H1 (cell line): ENCODE data around the gene SERPING1. TPM values are rescaled to one million over a fixed set of nuclear protein-coding genes. Genes with fewer than 3 reads are reported as not detected.

ENCODE experiments used
- CTCF ChIA-PET: fragments of 300-600 bp; sonication (Branson Sonifier 250); formaldehyde crosslinking; loops from one replicate; lab custom pipeline; 2021; ENCODE audit not compliant: partially characterized antibody; lab: Charles Lee
- POLR2A ChIA-PET: fragments of 300-600 bp; sonication (Branson Sonifier 250); formaldehyde crosslinking; loops from one replicate; lab custom pipeline; 2021; ENCODE audit warnings: inconsistent platforms; ENCODE audit not compliant: partially characterized antibody; lab: Charles Lee
- DNase-seq, 2 experiments: peaks; one replicate each; pipeline versions ENCODE4 v3.0.0 to v3.0.0-alpha.2; 2010 to 2022; ENCODE audit warnings: low spot score in 2 of 2, low read depth in 1 of 2, mixed read lengths in 1 of 2
- FAIRE-seq: peaks from 2 replicates; lab custom pipeline; 2011; peaks lifted over from hg19 to GRCh38; lab: Jason Lieb, UNC
- H2AFZ ChIP-seq: 2 replicates; pipeline ENCODE4 v1.8.1; 2012; ENCODE audit warnings: low read length, inconsistent platforms
- H2AK5ac ChIP-seq: 2 replicates; pipeline ENCODE4 v1.6.1; 2013; ENCODE audit warnings: low read depth, low read length
- H2BK120ac ChIP-seq: replicated peaks from 2 replicates; pipeline ENCODE3; 2013; ENCODE audit warnings: low read depth, low read length, inconsistent platforms
- H2BK12ac ChIP-seq: 2 replicates; pipeline ENCODE4 v1.6.1; 2013; ENCODE audit warnings: low read depth, low read length
- H2BK15ac ChIP-seq: 2 replicates; pipeline ENCODE4 v1.6.1; 2013; ENCODE audit warnings: low read length
- H2BK20ac ChIP-seq: 2 replicates; pipeline ENCODE4 v1.6.1; 2013; ENCODE audit warnings: low read length
- H2BK5ac ChIP-seq: 2 replicates; pipeline ENCODE4 v1.6.1; 2013; ENCODE audit warnings: low read depth, low read length
- H3K14ac ChIP-seq: 2 replicates; pipeline ENCODE4 v1.6.1; 2013; ENCODE audit warnings: inconsistent platforms; ENCODE audit not compliant: insufficient read length
- H3K18ac ChIP-seq: 2 replicates; pipeline ENCODE4 v1.6.1; 2013; ENCODE audit warnings: low read length; ENCODE audit errors: extremely low read depth
- H3K23ac ChIP-seq: 2 replicates; pipeline ENCODE4 v1.6.1; 2013; ENCODE audit warnings: inconsistent platforms; ENCODE audit not compliant: insufficient read length
- H3K23me2 ChIP-seq: 2 replicates; pipeline ENCODE4 v1.6.1; 2013; ENCODE audit warnings: low read depth, low read length
- H3K27ac ChIP-seq: 2 replicates; pipeline ENCODE4 v1.6.1; 2011; ENCODE audit warnings: low read depth, low read length, inconsistent platforms
- H3K27me3 ChIP-seq, 4 experiments: replicated peaks in 1 of 4; 1 replicate in 1 of 4; 2 replicates in 3 of 4; pipeline versions ENCODE4 v1.6.1 to v1.8.1; 2011 to 2013; ENCODE audit warnings: low read length in 3 of 4, mild to moderate bottlenecking in 3 of 4, inconsistent platforms in 2 of 4, mixed read lengths in 2 of 4, moderate library complexity in 1 of 4; ENCODE audit not compliant: control insufficient read depth in 3 of 4, insufficient read depth in 3 of 4; ENCODE audit errors: extremely low read depth in 1 of 4
- H3K36me3 ChIP-seq, 4 experiments: 2 replicates each; pipeline versions ENCODE4 v1.6.1 to v1.8.1; 2011 to 2013; ENCODE audit warnings: mild to moderate bottlenecking in 4 of 4, low read length in 3 of 4, moderate library complexity in 2 of 4, control low read depth in 1 of 4, inconsistent platforms in 1 of 4; ENCODE audit not compliant: insufficient read depth in 4 of 4, control insufficient read depth in 2 of 4
- H3K4ac ChIP-seq: replicated peaks from 2 replicates; pipeline ENCODE3; 2013; ENCODE audit warnings: low read length, low read depth, mixed read lengths, inconsistent platforms; ENCODE audit not compliant: insufficient read length
- H3K4me1 ChIP-seq, 4 experiments: replicated peaks in 1 of 4; 1 replicate in 1 of 4; 2 replicates in 3 of 4; pipeline versions ENCODE4 v1.6.1 to v1.8.1; 2011 to 2013; ENCODE audit warnings: low read length in 3 of 4, inconsistent platforms in 2 of 4, mixed read lengths in 1 of 4; ENCODE audit not compliant: insufficient read depth in 4 of 4, control insufficient read depth in 3 of 4
- H3K4me2 ChIP-seq, 2 experiments: 2 replicates each; pipeline versions ENCODE4 v1.6.1 to v1.8.1; 2011 to 2013; ENCODE audit warnings: low read depth in 2 of 2, low read length in 2 of 2, control low read depth in 1 of 2, inconsistent platforms in 1 of 2, mild to moderate bottlenecking in 1 of 2; ENCODE audit not compliant: insufficient read depth in 1 of 2
- H3K4me3 ChIP-seq, 4 experiments: fragments of 200-600, 300-600 bp in 1 of 4; sonication (generic), shearing (Covaris generic), sonication (Bioruptor Twin) in 1 of 4; 2 replicates each; pipeline versions ENCODE4 v1.5.1 to v1.8.1; 2011 to 2016; ENCODE audit warnings: low read length in 4 of 4, low read depth in 3 of 4, control low read depth in 2 of 4, inconsistent platforms in 2 of 4, mild to moderate bottlenecking in 2 of 4, mixed read lengths in 1 of 4, moderate library complexity in 1 of 4; ENCODE audit not compliant: insufficient read depth in 2 of 4; ENCODE audit errors: extremely low read depth in 1 of 4
- H3K56ac ChIP-seq: replicated peaks from 2 replicates; pipeline ENCODE3; 2013; ENCODE audit warnings: low read depth, mild to moderate bottlenecking, mixed read lengths, low read length, inconsistent platforms; ENCODE audit not compliant: insufficient read length
- H3K79me1 ChIP-seq: 2 replicates; pipeline ENCODE4 v1.6.1; 2013; ENCODE audit warnings: low read depth, low read length, control low read depth
- H3K79me2 ChIP-seq, 2 experiments: 2 replicates each; pipeline versions ENCODE4 v1.6.1 to v1.8.1; 2012 to 2013; ENCODE audit warnings: low read length in 2 of 2, mild to moderate bottlenecking in 2 of 2, inconsistent platforms in 1 of 2; ENCODE audit not compliant: insufficient read depth in 2 of 2, control insufficient read depth in 1 of 2
- H3K9ac ChIP-seq, 4 experiments: replicated peaks in 1 of 4; 1 replicate in 1 of 4; 2 replicates in 3 of 4; pipeline versions ENCODE4 v1.6.1 to v1.8.1; 2011 to 2013; ENCODE audit warnings: low read depth in 3 of 4, low read length in 3 of 4, control low read depth in 2 of 4, mild to moderate bottlenecking in 2 of 4, moderate library complexity in 2 of 4, inconsistent platforms in 1 of 4; ENCODE audit errors: extremely low read depth in 1 of 4
- H3K9me3 ChIP-seq, 2 experiments: 2 replicates each; pipeline versions ENCODE4 v1.6.1 to v1.8.1; 2012 to 2013; ENCODE audit warnings: mild to moderate bottlenecking in 2 of 2, moderate library complexity in 2 of 2, control low read depth in 1 of 2, inconsistent platforms in 1 of 2, low read depth in 1 of 2, low read length in 1 of 2, mixed read lengths in 1 of 2; ENCODE audit not compliant: insufficient read depth in 2 of 2
- H4K20me1 ChIP-seq, 2 experiments: replicated peaks in 1 of 2; 2 replicates each; pipeline versions ENCODE3 to v1.8.1; 2011 to 2013; ENCODE audit warnings: inconsistent platforms in 2 of 2, low read length in 2 of 2, mild to moderate bottlenecking in 1 of 2; ENCODE audit not compliant: insufficient read depth in 2 of 2, control insufficient read depth in 1 of 2
- H4K5ac ChIP-seq: 2 replicates; pipeline ENCODE4 v1.6.1; 2013; ENCODE audit warnings: low read length, low read depth, mixed read lengths, inconsistent platforms; ENCODE audit not compliant: insufficient read length
- H4K8ac ChIP-seq: 2 replicates; pipeline ENCODE4 v1.8.0; 2013; ENCODE audit warnings: mild to moderate bottlenecking, moderate library complexity, low read length, inconsistent platforms; ENCODE audit not compliant: insufficient read depth; ENCODE audit errors: extremely low read depth
- H4K91ac ChIP-seq: replicated peaks from 2 replicates; pipeline ENCODE3; 2013; ENCODE audit warnings: low read length, mixed read lengths, inconsistent platforms; ENCODE audit not compliant: insufficient read length
- MAFK ChIP-seq: IDR thresholded peaks from 2 replicates; pipeline ENCODE4 v1.6.1; 2012; ENCODE audit warnings: low read depth, mild to moderate bottlenecking, improper control_type of control experiment, low read length
- POLR2A ChIP-seq, 2 experiments: IDR thresholded peaks; 1 replicate in 1 of 2; 2 replicates in 1 of 2; pipeline ENCODE4 v1.6.1; 2011; ENCODE audit warnings: low read depth in 2 of 2, low read length in 2 of 2, mild to moderate bottlenecking in 2 of 2; ENCODE audit errors: control extremely low read depth in 1 of 2
- POLR2AphosphoS5 ChIP-seq: IDR thresholded peaks from 2 replicates; pipeline ENCODE4 v1.6.1; 2011; ENCODE audit warnings: low read depth, low read length
- TAF1 ChIP-seq: IDR thresholded peaks from 2 replicates; pipeline ENCODE4 v1.6.1; 2011; ENCODE audit warnings: mild to moderate bottlenecking, low read depth, low read length
- WGBS, 2 experiments: shearing (Covaris generic) in 1 of 2; methylation state at CpG; one replicate each; pipeline versions ENCODE4 v1.1.6 to v1.1.7; 2013 to 2015; ENCODE audit warnings: low lambda C conversion rate in 2 of 2, mixed read lengths in 2 of 2, inconsistent platforms in 1 of 2, low coverage in 1 of 2, missing lambda C conversion rate in 1 of 2; ENCODE audit not compliant: insufficient replicate concordance in 2 of 2, insufficient coverage in 1 of 2, insufficient read length in 1 of 2; ENCODE audit errors: extremely low coverage in 1 of 2, missing lambda C conversion rate in 1 of 2; 5-methylcytosine and 5-hydroxymethylcytosine counted together
- polyA plus RNA-seq, 7 experiments: library from polyadenylated mRNA; depleted of rRNA in 3 of 7; stranded (reverse) in 5 of 7; unstranded in 2 of 7; fragments of >200 nt in 5 of 7; fragments of 200-250 nt in 2 of 7; gene quantifications; 1 replicate in 5 of 7; 2 replicates in 1 of 7; 4 replicates in 1 of 7; pipeline versions ENCODE4 v1.2.1 to v1.2.3, GENCODE V29; 2011 to 2013; ENCODE audit warnings: missing spikeins in 2 of 7, mixed read lengths in 2 of 7
- total RNA-seq: library from RNA; stranded (reverse); fragmentation: NEBNext Ultra II Directional; extraction: Animal tissue kit (Norgen Biotek cat#: 25700); gene quantifications from 2 replicates; pipeline ENCODE4 v1.2.1, GENCODE V29; 2021

The SERPING1 gene
- total and polyA plus RNA-seq, 2 of the 8 experiments (the other 6 are each of a cell fraction or from before 2014, with no cell fraction given), result 50.9 to 54.8 TPM

DNA sequence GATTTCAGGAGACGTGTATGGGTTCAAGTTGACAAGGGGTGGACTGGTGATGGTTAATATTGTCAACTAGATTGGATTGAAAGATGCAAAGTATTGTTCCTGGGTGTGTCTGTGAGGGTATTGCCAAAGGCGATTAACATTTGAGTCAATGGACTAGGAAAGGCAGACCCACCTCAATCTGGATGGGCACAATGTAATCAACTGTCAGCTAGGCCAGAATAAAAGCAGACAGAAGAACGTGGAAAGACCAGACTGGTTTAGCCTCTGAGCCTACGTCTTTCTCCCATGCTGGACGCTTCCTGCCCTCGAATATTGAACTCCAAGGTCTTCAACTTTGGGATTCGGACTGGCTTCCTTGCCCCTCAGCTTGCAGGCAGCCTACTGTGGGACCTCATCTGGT lies 53.9 kb downstream of the SERPING1 start:
- Histone ChIP-seq H3K4me3 (no peak overlapping the region), H3K18ac (no peak overlapping the region), H2BK12ac (no peak overlapping the region), H3K79me1 (no peaks in the 10 kb centered on the region), H2BK120ac (no peak overlapping the region), H3K23ac (no peak overlapping the region)
- peak in 1 of 2 experiments; percentile 79; a peak in 2 of 3 replicates for TF ChIP-seq POLR2A (IDR thresholded peaks at IDR 0.05; ENCODE audit: control extremely low read depth in 1 of 2, low read depth in 2 of 2, low read length in 2 of 2)
- peak; percentile 83 for TF ChIP-seq POLR2AphosphoS5
- TF ChIP-seq TAF1, result no peak
- no peak for TF ChIP-seq MAFK
- TF ChIP-seq, all 59 proteins: peak for 2
- H3K23me2 ChIP-seq, result peaks cover 28% of the 10 kb centered on the region
- ChIA-PET CTCF (interaction anchor here (0.6 to 2.8 kb wide), 6 partner anchors 11 to 193 kb away, joined by 3 to 20 read pairs (median 4); partner anchors contain the start of gene UBE2L6), POLR2A (interaction anchor here (0.6 to 29.6 kb wide), 20 partner anchors 2 to 860 kb away, joined by 3 to 1546 read pairs (median 3); partner anchors contain the start of genes CLP1, SELENOH, SERPING1 and SLC43A1)
- peaks cover 0 to 4% (median 1%) of the 10 kb centered on the region in 4 experiments; a peak in 5 of 7 replicates for H3K27me3 ChIP-seq
- H3K36me3 ChIP-seq, result no peaks in the 10 kb centered on the region
- no peak overlapping the region for H3K4ac ChIP-seq
- peaks cover 16 to 36% (median 27%) of the 10 kb centered on the region in 4 experiments for H3K4me1 ChIP-seq
- DNase-seq (no peak), FAIRE-seq (no peak)
- no peak overlapping the region for H4K5ac ChIP-seq
- no peak overlapping the region for H4K8ac ChIP-seq
- no peak overlapping the region for H3K27ac ChIP-seq
- no peak overlapping the region for H3K14ac ChIP-seq
- H3K79me2 ChIP-seq, result no peaks in the 10 kb centered on the region
- H4K20me1 ChIP-seq, result peaks cover 5 to 10% of the 10 kb centered on the region in 2 experiments
- no peaks in the 10 kb centered on the region for H3K9me3 ChIP-seq
- no peak overlapping the region for H4K91ac ChIP-seq
- H3K9ac ChIP-seq, result no peak overlapping the region
- H2AK5ac ChIP-seq, result no peak overlapping the region
- H2BK20ac ChIP-seq, result no peak overlapping the region
- H3K4me2 ChIP-seq, result no peak overlapping the region
- 86% methylated on average over 7 of the region's 7 CpGs; no CpG with 5 or more reads in 1 of the 2 experiments for WGBS, 2 experiments
- no peak overlapping the region for H2BK5ac ChIP-seq
- H2AFZ ChIP-seq, result no peak overlapping the region
- H2BK15ac ChIP-seq, result no peak overlapping the region
- H3K56ac ChIP-seq, result no peak overlapping the region
